ENCODE results near the gene GPR82.
A peak's percentile ranks its signal among the peaks of the same experiment; 100 is the strongest.
"Not testable (repeated sequence)": the region's sequence is repeated elsewhere in the genome, so short reads cannot be mapped to it uniquely, and the experiment has no call there.

The GPR82 gene

DNA sequence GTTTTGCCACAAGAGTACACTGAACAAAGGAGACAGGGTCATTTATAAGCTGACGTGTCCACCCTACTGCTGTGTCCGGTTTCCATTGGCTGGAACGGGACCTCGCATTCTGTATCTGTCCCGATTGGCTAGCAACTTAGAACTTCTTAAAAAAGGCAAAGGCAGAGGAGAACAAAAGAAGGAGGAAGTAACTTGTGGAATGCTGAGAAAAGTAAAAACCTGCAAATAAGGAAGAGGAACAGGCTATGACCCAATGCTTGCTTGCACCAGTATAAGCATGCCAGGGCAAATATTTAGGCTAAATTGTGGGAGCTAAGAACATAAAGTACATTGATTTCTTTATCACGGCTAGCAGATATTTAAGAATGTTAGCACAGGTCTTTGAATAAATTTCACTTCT lies 4.4 kb upstream of the GPR82 start:
- DNase-seq (ENCODE audit: low read depth): not testable (repeated sequence)

DNA sequence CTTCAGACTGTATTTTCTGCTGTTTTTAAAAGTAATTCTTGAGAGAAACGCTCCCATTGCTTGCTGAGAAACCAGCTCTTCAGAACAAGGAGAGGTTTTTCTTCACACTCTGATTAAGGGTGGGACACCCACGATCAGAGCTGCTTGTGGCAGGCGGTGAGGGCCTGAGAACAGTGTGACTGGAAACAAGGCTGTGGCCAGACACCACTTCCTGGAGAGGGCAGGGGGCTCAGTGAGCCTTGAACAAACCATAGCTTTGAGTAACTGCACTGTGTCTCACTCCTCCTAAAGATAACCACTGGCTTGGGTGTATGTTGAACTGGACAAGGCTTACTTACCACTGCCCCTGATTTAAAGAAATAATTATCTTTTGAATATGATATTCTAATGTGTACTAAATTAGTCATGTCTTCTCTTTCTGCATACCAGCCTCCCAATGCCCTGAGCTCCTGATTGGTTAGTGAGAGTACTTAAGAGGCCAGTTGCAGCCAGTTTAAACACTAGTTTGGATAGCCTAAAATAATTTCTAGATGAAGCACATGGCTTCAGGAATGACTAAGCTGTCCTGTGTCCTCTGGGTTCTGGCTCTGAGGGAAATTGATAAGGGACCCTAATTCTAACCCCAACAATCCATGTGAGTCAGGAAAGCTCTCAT lies 3.7 kb upstream of the GPR82 start:
- DNase-seq (ENCODE audit: low read depth): no peak

DNA sequence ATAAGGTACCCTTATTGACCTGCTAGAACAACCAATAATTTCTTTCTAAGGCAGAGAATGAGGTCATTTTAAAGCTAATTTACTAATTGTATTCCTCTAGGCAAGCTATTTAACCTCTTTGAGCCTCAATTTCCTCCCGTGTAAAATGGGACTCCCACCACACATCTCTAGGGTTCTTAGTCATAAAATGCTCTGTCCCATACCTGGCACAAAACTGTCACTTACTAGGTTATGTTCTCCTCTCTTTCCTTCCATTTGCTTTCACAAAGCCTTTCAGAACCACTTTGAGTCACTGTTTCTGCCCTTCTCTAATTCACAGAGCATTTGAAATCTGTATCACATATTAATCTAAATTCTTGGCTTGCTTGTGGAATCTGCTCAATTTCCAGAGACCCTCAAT lies 2.4 kb upstream of the GPR82 start:
- no peak for DNase-seq (ENCODE audit: low read depth)

DNA sequence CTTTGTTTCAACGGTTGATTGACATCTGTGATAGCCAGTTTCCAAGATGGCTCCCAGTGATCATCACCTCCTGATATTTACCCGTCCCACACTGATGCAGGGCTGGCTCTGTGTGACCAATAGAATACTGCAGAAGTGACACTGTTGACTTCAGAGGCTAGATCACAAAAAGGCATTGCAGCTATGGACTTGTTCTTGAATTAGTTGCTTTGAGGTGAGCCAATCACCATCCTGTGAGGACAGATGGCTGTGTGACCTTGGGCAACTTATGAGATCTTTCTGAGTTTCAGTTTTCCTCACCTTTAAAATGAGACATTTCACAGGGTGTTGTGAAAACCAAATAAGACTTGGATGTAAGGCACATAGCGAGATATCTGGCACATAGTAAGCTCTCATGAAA lies 1.8 kb upstream of the GPR82 start:
- DNase-seq (ENCODE audit: low read depth): no peak

DNA sequence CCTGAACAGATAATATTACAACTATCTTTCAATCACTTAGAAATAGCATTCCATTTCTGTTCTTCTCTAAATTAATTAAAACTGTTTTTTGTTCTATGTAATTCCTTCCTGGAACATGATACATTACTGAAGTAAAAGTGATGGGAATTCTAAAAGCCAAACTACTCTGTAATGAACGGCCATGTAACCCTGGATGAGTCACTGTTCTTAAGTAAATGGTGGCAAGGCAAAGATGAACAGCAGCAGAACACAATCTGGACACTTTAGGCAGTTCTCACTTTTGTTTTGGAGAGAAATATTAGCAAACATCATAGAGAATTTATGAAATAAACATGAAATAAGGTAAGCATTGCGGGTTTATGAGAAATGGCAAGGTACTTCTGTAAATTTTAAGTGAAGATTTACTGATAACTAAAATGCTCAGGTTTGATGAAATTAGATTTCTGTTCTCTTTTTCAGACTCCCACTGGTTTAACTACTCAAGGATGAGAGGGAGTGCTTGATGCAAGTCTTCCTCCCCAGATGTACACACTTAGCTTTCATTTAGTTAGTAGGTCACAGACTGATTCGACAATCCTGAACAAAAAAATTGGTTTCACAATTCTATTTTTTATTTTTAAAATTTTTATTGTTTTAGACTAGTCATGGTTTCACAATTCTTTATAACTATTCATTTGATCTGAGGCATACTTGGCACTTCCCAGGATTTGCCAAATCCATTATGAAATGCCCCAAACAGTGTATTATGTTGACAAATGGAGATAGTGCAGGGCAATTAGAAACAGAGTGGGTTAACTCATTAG lies 964 bp upstream of the GPR82 start:
- DNase-seq (ENCODE audit: low read depth): no peak

DNA sequence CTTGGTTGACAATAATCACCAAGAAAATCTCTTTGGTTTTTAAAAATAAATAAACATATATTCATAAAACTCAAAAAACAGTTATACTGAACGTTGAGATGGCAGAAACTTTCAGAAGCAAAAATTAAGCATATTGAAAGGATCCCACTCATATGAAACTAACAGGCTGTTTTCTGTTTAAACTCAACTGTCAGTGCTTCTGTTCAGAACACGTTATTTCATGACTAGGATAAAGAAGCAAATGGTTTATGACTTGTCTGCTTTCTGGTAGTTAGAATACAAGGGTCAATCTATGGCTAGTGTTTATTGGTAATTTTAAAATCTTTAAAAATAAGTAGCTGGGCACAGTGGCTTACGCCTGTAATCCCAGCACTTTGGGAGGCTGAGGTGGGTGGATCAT lies 4.1 kb downstream of the GPR82 start:
- no peak for DNase-seq (ENCODE audit: low read depth)

DNA sequence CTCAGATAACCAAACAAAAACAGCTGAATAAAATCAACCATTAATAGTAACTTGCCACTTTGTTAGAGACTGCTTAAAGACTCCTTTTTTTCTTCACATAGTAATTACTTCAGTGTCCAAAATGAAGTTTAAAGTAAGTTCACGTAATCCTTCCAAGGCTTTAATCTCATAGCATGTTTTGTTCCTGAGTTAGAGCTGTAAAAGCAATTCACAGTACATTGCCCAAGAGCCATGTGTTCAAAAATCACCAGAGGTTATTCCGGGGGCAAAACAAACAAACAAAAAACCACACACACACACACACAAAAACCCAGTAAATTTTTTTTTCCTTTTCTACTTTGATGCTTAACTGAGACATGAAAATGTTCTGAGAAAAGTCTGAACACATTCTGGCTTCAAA lies 6.1 kb downstream of the GPR82 start:
- DNase-seq (ENCODE audit: low read depth): no peak

DNA sequence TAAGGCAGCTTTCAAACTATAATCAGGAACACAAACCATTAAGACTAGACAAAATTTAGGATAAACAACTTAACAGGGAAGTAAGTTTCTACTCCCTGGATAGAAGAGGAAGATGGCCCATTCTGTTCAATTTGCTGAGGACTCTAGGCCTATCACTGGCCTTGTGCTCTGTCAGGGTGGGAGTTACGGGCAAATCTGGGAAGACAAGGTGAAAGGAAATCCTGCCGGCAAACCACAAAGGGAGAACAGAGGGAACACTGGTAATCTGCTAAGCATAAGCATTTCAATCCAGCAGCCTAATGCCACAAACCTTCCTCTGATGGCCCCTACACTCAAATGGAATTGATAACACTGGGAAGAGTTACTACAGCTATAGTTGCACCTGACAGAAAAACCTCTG lies 8.3 kb downstream of the GPR82 start:
- DNase-seq (ENCODE audit: low read depth): no peak

DNA sequence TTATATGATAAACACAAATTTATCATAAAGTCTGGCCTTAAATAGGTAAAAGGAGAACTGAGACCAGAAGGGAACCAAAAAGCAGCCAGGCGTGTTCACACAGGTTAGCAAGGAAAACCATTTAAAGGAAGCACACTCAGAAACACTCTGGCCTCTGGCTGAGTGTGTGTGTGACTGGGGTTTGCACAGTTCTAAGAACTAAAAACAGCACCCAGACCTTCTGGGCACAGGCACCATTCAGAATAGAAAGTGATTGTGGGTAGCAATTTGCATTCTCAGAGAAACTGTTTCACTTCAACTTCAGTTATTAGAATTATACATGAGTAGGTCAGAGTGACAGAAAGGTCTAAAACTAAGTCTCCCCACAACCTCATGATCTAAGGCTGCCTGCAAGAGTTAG lies 10.0 kb downstream of the GPR82 start:
- DNase-seq (ENCODE audit: low read depth): no peak

DNA sequence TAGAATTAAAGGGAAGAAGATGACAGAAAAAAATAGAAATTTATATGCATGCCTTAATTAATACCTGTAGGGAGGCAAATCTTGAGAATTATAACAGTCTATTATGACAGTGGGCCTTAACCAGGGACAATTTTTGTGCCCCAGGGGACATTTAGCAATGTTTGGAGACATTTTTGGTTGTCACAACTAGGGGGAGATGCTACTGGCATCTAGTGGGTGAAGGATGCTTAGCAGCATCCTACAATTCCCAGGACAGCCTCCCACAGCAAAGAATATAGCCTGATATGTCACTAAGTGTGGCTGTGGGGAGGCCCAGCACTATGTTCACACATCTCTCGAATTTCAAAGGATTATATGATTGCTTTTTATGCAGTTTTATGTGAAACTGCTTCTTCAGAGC lies 10.5 kb downstream of the GPR82 start:
- DNase-seq (ENCODE audit: low read depth): no peak

DNA sequence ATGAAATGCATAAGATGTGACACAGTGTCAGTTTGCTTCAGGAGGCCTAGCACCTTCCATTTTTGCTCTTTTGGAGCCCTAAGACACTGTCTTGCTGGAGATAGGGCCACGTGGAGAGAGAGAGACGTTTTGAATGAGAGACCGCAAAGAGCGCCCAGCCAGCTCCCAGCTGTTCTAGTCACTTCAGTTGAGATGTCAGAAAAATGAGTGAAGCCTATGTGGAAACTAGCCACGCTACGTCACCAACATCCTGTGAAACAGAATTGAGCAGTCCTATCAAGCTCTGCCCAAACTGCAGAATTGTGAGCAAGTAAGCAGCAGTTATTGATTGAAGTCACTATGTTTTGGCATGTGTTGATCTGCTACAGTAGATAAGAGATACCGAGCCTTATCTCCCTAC lies 13.1 kb downstream of the GPR82 start:
- no peak for DNase-seq (ENCODE audit: low read depth)

DNA sequence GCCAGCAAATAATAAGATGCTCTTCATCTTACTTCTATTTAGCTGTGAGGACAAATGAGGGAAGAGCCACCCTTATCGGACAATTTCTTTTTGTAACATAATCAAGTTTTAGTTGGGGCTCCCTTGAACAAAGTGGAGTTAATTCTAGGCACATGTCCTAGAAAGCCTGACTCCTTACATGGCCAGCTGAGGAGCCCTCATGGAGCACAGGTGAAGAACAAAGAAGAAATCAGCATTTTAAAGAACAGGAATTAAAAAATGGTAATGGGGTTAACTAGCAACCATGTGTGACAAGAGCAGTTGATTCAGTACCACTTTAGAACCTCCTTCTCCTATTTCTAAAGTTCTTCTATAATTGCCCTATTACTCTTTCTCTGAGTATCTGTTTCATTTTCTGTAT lies 15.9 kb downstream of the GPR82 start:
- DNase-seq (ENCODE audit: low read depth): no peak

DNA sequence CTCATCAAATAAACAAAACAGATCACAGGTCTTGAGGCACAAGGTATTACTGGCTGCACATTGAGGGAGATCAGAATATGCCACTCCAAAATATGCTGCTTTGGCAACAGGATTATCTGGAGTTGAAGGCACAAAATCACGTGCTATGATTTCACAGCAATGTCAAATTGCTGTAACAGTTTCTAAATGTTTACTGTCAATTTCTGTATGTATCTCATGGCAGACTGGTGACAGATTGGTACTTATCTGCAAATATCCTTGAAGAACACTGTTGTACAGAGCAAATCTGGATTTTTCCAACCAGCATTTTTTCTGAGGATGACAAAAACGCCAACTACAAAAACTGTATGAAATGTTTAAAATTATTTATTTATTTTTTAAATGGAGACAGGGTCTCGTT lies 26.7 kb downstream of the GPR82 start:
- DNase-seq (ENCODE audit: low read depth): no peak

DNA sequence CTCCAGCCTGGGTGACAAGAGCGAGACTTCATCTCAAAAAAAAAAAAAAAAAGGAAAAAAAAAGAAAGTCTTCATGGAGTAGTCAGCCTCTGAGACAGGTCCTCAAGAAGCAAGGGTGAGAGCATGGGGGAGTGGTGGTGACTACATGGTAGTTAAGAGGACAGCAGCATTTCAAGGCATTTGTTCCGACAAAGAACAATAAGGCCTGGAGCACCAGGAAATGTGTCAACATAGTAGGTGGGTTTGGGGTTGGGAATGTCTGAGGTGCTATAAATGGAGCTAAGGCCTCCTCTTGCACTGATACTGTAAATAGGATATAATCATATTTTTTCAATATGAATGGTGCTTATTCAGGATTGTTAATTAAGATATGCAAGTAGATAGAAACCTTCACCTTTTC lies 34.4 kb downstream of the GPR82 start:
- DNase-seq (ENCODE audit: low read depth): no peak

DNA sequence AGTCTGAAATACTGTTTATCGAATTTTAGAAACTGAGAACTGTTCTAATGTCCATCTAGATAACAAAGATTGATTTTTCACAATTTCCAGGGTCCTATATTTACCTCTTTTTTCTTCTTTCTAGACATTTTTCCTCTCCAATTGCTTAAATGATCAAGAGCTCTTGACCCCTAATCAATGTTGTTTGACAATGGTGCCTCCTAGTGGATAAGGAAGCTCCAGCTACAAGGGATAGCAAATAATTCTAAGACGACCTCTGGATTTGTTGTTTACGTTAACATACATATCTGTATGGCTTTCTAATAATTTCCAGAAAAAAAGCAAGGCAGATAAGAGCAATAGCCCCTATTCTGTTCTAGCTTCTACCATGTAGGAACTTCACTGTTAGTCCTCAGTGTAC lies 35.8 kb downstream of the GPR82 start:
- no peak for DNase-seq (ENCODE audit: low read depth)

DNA sequence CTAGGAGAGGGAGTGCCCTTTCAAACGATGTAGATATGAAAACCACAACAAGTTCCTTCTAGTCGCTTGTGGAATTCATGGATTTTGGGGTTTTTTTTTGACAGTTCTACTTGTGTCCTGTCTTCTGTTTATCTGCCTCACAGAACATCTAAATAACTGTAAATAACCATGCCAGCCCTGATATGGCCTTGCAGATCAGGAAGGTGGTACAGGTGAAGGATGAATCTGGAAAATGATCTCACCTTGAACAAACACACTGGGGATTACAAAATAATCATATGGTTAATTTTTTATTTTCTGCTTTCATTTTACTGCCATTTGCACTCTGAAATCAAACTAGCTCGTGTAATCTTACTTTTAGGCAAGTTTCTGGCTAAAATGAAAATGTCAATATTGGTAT lies 37.2 kb downstream of the GPR82 start:
- no peak for DNase-seq (ENCODE audit: low read depth)

DNA sequence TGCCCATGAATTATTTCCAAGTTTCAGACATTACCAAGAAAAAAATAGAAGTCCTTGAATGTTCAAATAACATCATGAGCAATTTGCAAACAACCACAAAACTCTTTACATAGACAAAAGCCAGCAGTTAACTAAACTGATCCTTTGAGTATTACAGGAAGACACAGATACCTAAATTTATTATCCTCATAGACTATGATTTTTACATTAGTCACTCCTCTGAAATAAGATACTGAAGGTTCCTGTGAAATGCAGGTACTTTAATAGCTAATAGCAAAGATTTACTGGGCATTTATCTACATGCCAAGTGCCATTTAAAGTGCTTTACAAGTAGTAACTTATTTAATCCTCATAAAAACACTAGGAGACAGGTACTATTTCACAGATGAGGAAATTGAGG lies 37.7 kb downstream of the GPR82 start:
- DNase-seq (ENCODE audit: low read depth): no peak

DNA sequence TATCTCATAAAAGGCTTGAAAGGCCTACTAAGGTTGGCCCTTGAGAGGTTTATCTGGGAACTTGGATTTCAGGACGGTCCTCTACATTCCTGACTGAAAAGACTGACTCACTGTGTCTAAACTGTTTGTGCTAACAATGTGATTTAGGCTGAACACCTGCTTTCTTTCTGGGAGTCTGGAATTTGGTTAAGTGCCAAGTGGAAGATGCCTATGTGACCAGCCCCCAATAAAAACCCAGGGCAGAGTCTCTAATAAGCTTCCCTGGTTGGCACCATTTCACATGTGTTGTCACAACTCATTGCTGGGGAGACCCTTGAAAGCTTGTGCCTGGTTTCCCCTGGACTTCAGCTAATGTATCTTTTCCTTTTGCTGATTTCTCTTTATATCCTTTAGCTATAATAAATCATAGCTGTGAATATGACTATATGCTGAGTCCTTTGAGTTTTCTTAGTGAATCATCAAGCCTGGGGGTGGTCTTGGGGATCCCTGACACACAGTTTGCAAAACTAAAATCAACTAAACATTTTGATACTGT lies 55.1 kb downstream of the GPR82 start:
- DNase-seq (ENCODE audit: low read depth): peak; percentile 46

Measured in HS-27A (cell line).